HEK293 (cell line): ENCODE results near the gene RIOK1.

Experiments used
- CTCF ChIA-PET: fragments of 350-600 bp; formaldehyde crosslinking; extraction: SDS; loops from one replicate; lab custom pipeline; 2021; ENCODE audit warnings: antibody characterized with exemption; lab: Yijun Ruan, JAX
- POLR2A ChIA-PET: fragments of 300-600 bp; formaldehyde crosslinking; extraction: SDS; loops from one replicate; lab custom pipeline; 2020; ENCODE audit warnings: antibody characterized with exemption, inconsistent platforms; lab: Yijun Ruan, JAX
- H3K27ac ChIP-seq: fragments of 200-500 bp; sonication (Bioruptor generic); 2 replicates; pipeline ENCODE4 v1.5.1; 2014; ENCODE audit warnings: low read depth, low read length, control low read depth, inconsistent platforms; ENCODE audit errors: extremely low read depth
- H3K36me3 ChIP-seq, 2 experiments: fragments of 200-500 bp in 1 of 2; sonication (Bioruptor generic) in 1 of 2; 1 replicate in 1 of 2; 2 replicates in 1 of 2; pipeline ENCODE4 v1.5.1; 2014 to 2017; ENCODE audit warnings: inconsistent platforms in 2 of 2, low read length in 2 of 2; ENCODE audit not compliant: control insufficient read depth in 2 of 2, insufficient read depth in 1 of 2
- H3K4me1 ChIP-seq: fragments of 200-500 bp; sonication (Bioruptor generic); 2 replicates; pipeline ENCODE4 v1.5.1; 2014; ENCODE audit warnings: mild to moderate bottlenecking, low read length, inconsistent platforms; ENCODE audit not compliant: control insufficient read depth, insufficient read depth
- H3K4me3 ChIP-seq: 2 replicates; pipeline ENCODE4 v1.5.1; 2011; ENCODE audit warnings: low read depth, mild to moderate bottlenecking, control low read depth, low read length, moderate library complexity
- H3K9me3 ChIP-seq: fragments of 200-500 bp; sonication (Bioruptor generic); 2 replicates; pipeline ENCODE4 v1.5.1; 2014; ENCODE audit warnings: low read depth, low read length, inconsistent platforms; ENCODE audit not compliant: control insufficient read depth, insufficient read depth
- BCL11B ChIP-seq: fragments of 450-650 bp; formaldehyde crosslinking; IDR thresholded peaks from 2 replicates; pipeline ENCODE4 v1.5.1; 2016; ENCODE audit warnings: low read depth, missing biosample characterization, missing genetic modification characterization
- GFI1B ChIP-seq: fragments of 450-650 bp; formaldehyde crosslinking; IDR thresholded peaks from 2 replicates; pipeline ENCODE4 v1.5.1; 2016; ENCODE audit warnings: missing biosample characterization, missing genetic modification characterization
- HOXA7 ChIP-seq: sonication (generic); formaldehyde crosslinking; IDR thresholded peaks from 2 replicates; pipeline ENCODE4 v1.8.1; 2022; ENCODE audit warnings: missing genetic modification reagents, borderline replicate concordance
- KLF16 ChIP-seq: fragments of 450-650 bp; formaldehyde crosslinking; IDR thresholded peaks from 2 replicates; pipeline ENCODE4 v1.5.1; 2017; ENCODE audit warnings: missing biosample characterization, missing genetic modification characterization
- MEIS1 ChIP-seq: sonication (generic); formaldehyde crosslinking; IDR thresholded peaks from 2 replicates; pipeline ENCODE4 v1.8.1; 2022; ENCODE audit warnings: missing genetic modification reagents, mild to moderate bottlenecking, borderline replicate concordance
- MYNN ChIP-seq: fragments of 450-650 bp; formaldehyde crosslinking; IDR thresholded peaks from 2 replicates; pipeline ENCODE4 v1.5.1; 2016; ENCODE audit warnings: missing biosample characterization, missing genetic modification characterization, borderline replicate concordance
- SCRT2 ChIP-seq: fragments of 450-650 bp; formaldehyde crosslinking; IDR thresholded peaks from 2 replicates; pipeline ENCODE4 v1.5.1; 2016; ENCODE audit warnings: missing biosample characterization, missing genetic modification characterization
- ZBTB17 ChIP-seq: fragments of 450-650 bp; formaldehyde crosslinking; IDR thresholded peaks from 2 replicates; pipeline ENCODE4 v1.5.1; 2016; ENCODE audit warnings: missing biosample characterization, missing genetic modification characterization
- ZBTB48 ChIP-seq: fragments of 450-650 bp; formaldehyde crosslinking; IDR thresholded peaks from 2 replicates; pipeline ENCODE4 v1.5.1; 2016; ENCODE audit warnings: missing biosample characterization, missing genetic modification characterization
- ZFP3 ChIP-seq: fragments of 450-650 bp; formaldehyde crosslinking; IDR thresholded peaks from 2 replicates; pipeline ENCODE4 v1.5.1; 2016; ENCODE audit warnings: low read depth, missing biosample characterization, missing genetic modification characterization
- ZFP41 ChIP-seq: fragments of 450-650 bp; formaldehyde crosslinking; IDR thresholded peaks from 2 replicates; pipeline ENCODE4 v1.5.1; 2016; ENCODE audit warnings: missing biosample characterization, missing genetic modification characterization, borderline replicate concordance
- ZIC2 ChIP-seq: fragments of 450-650 bp; formaldehyde crosslinking; IDR thresholded peaks from 2 replicates; pipeline ENCODE4 v1.5.1; 2016; ENCODE audit warnings: missing biosample characterization, missing genetic modification characterization
- ZNF138 ChIP-seq: fragments of 450-650 bp; formaldehyde crosslinking; IDR thresholded peaks from 2 replicates; pipeline ENCODE4 v1.5.1; 2016; ENCODE audit warnings: missing biosample characterization, missing genetic modification characterization, borderline replicate concordance
- ZNF175 ChIP-seq: fragments of 450-650 bp; formaldehyde crosslinking; IDR thresholded peaks from 2 replicates; pipeline ENCODE4 v1.5.1; 2016; ENCODE audit warnings: missing biosample characterization, missing genetic modification characterization
- ZNF18 ChIP-seq: fragments of 450-650 bp; formaldehyde crosslinking; IDR thresholded peaks from 2 replicates; pipeline ENCODE4 v1.5.1; 2016; ENCODE audit warnings: missing biosample characterization, missing genetic modification characterization
- ZNF221 ChIP-seq: fragments of 450-650 bp; formaldehyde crosslinking; IDR thresholded peaks from 2 replicates; pipeline ENCODE4 v1.5.1; 2017; ENCODE audit warnings: missing biosample characterization, missing genetic modification characterization, borderline replicate concordance
- ZNF311 ChIP-seq: fragments of 450-650 bp; formaldehyde crosslinking; IDR thresholded peaks from 2 replicates; pipeline ENCODE4 v1.5.1; 2017; ENCODE audit warnings: missing biosample characterization, missing genetic modification characterization, borderline replicate concordance
- ZNF37A ChIP-seq: fragments of 450-650 bp; IDR thresholded peaks from 2 replicates; pipeline ENCODE4 v1.5.1; 2018; ENCODE audit warnings: missing biosample characterization, missing genetic modification characterization
- ZNF391 ChIP-seq: fragments of 450-650 bp; formaldehyde crosslinking; IDR thresholded peaks from 2 replicates; pipeline ENCODE4 v1.5.1; 2016; ENCODE audit warnings: low read depth, missing biosample characterization, missing genetic modification characterization, borderline replicate concordance
- ZNF398 ChIP-seq: fragments of 450-650 bp; formaldehyde crosslinking; IDR thresholded peaks from 2 replicates; pipeline ENCODE4 v1.5.1; 2017; ENCODE audit warnings: missing biosample characterization, missing genetic modification characterization
- ZNF449 ChIP-seq: fragments of 450-650 bp; formaldehyde crosslinking; IDR thresholded peaks from 2 replicates; pipeline ENCODE4 v1.5.1; 2017; ENCODE audit warnings: missing biosample characterization, mild to moderate bottlenecking, missing genetic modification characterization, moderate library complexity
- ZNF501 ChIP-seq: fragments of 450-650 bp; formaldehyde crosslinking; IDR thresholded peaks from 2 replicates; pipeline ENCODE4 v1.5.1; 2016; ENCODE audit warnings: missing biosample characterization, missing genetic modification characterization
- ZNF513 ChIP-seq: fragments of 450-650 bp; IDR thresholded peaks from 2 replicates; pipeline ENCODE4 v1.5.1; 2018; ENCODE audit warnings: missing biosample characterization, missing genetic modification characterization
- ZNF529 ChIP-seq: fragments of 450-650 bp; formaldehyde crosslinking; IDR thresholded peaks from 2 replicates; pipeline ENCODE4 v1.5.1; 2017; ENCODE audit warnings: missing genetic modification characterization, missing biosample characterization; ENCODE audit not compliant: insufficient replicate concordance
- ZNF548 ChIP-seq: fragments of 450-650 bp; formaldehyde crosslinking; IDR thresholded peaks from 2 replicates; pipeline ENCODE4 v1.5.1; 2016; ENCODE audit warnings: missing biosample characterization, missing genetic modification characterization
- ZNF555 ChIP-seq: fragments of 450-650 bp; formaldehyde crosslinking; conservative IDR thresholded peaks from 2 replicates; pipeline ENCODE4 v1.5.1; 2017; ENCODE audit warnings: missing biosample characterization, mild to moderate bottlenecking, missing genetic modification characterization, inconsistent platforms
- ZNF596 ChIP-seq: fragments of 450-650 bp; IDR thresholded peaks from 2 replicates; pipeline ENCODE4 v1.5.0; 2018; ENCODE audit warnings: missing biosample characterization, mild to moderate bottlenecking, missing genetic modification characterization, moderate library complexity
- ZNF670 ChIP-seq: fragments of 450-650 bp; formaldehyde crosslinking; IDR thresholded peaks from 2 replicates; pipeline ENCODE4 v1.5.1; 2016; ENCODE audit warnings: missing biosample characterization, missing genetic modification characterization, low read depth
- ZNF843 ChIP-seq: fragments of 450-650 bp; formaldehyde crosslinking; IDR thresholded peaks from 2 replicates; pipeline ENCODE4 v1.5.1; 2016; ENCODE audit warnings: missing biosample characterization, missing genetic modification characterization
- ZSCAN16 ChIP-seq: fragments of 450-650 bp; formaldehyde crosslinking; IDR thresholded peaks from 2 replicates; pipeline ENCODE4 v1.5.1; 2016; ENCODE audit warnings: missing biosample characterization, missing genetic modification characterization
- ZXDB ChIP-seq: fragments of 450-650 bp; formaldehyde crosslinking; IDR thresholded peaks from 2 replicates; pipeline ENCODE4 v1.5.1; 2016; ENCODE audit warnings: missing biosample characterization, missing genetic modification characterization

RIOK1 gene

GRCh38 chr6:7441048-7441775 lies 51.6 kb downstream of the RIOK1 start:
- Histone ChIP-seq H3K4me1 (no peaks in the 10 kb centered on the region), H3K27ac (no peak overlapping the region), H3K9me3 (no peaks in the 10 kb centered on the region), H3K4me3 (no peak overlapping the region), H3K36me3 (no peaks in the 10 kb centered on the region)
- POLR2A ChIA-PET = interaction anchor here (0.6 to 1.1 kb wide), 3 partner anchors 52 to 77 kb away, joined by 3 to 7 read pairs (median 4); partner anchors contain the start of genes CAGE1 and RIOK1
- TF ChIP-seq ZXDB (tag by site-specific recombination) (no peak), ZBTB17 (tag by site-specific recombination) (no peak), MEIS1 (no peak), ZBTB48 (tag by site-specific recombination) (no peak), SCRT2 (tag by site-specific recombination) (no peak), HOXA7 (CRISPR knock-in tag) (no peak), ZNF18 (tag by site-specific recombination) (no peak), ZNF221 (tag by site-specific recombination) (no peak), ZNF843 (no peak), ZFP41 (tag by site-specific recombination) (no peak), ZNF311 (tag by site-specific recombination) (no peak), ZNF670 (no peak), MYNN (tag by site-specific recombination) (no peak), ZNF555 (tag by site-specific recombination) (no peak), ZNF548 (tag by site-specific recombination) (no peak), ZFP3 (tag by site-specific recombination) (no peak), BCL11B (no peak), ZNF391 (tag by site-specific recombination) (no peak), GFI1B (tag by site-specific recombination) (no peak), ZIC2 (tag by site-specific recombination) (no peak)
- TF ChIP-seq, all 188 proteins: peak for 0
- CTCF ChIA-PET = no interaction called here

GRCh38 chr6:7442467-7442866 lies 52.9 kb downstream of the RIOK1 start:
- TF ChIP-seq ZNF529 (tag by site-specific recombination) = no peak
- no peak for TF ChIP-seq ZNF513
- no peak for TF ChIP-seq ZNF449 (tag by site-specific recombination)
- no peak for TF ChIP-seq ZNF175 (tag by site-specific recombination)
- TF ChIP-seq ZNF37A (tag by site-specific recombination) = no peak
- no peak for TF ChIP-seq ZNF501 (tag by site-specific recombination)
- no peak for TF ChIP-seq ZNF398 (tag by site-specific recombination)
- no peak for TF ChIP-seq KLF16 (tag by site-specific recombination)
- no peak for TF ChIP-seq ZSCAN16
- TF ChIP-seq ZNF138 (tag by site-specific recombination) = no peak
- no peak for TF ChIP-seq ZBTB17 (tag by site-specific recombination)
- no peak for TF ChIP-seq ZNF596 (tag by site-specific recombination)
- no peak for TF ChIP-seq ZBTB48 (tag by site-specific recombination)
- Histone ChIP-seq H3K9me3 (no peaks in the 10 kb centered on the region), H3K4me3 (no peak overlapping the region), H3K36me3 (no peaks in the 10 kb centered on the region), H3K27ac (no peak overlapping the region), H3K4me1 (no peaks in the 10 kb centered on the region)
- ChIA-PET POLR2A (interaction anchor here (1.1 kb wide), 1 partner anchor 53 kb away, joined by 3 read pairs; the partner anchor contains the start of genes CAGE1 and RIOK1), CTCF (interaction anchor here (0.6 to 0.7 kb wide), 2 partner anchors 92 to 96 kb away, joined by 3 to 4 read pairs; no protein-coding TSS in a partner anchor)
